B cell (primary cell): ENCODE data around the gene LENG1. TPM values are rescaled to one million over a fixed set of nuclear protein-coding genes. Genes with fewer than 3 reads are reported as not detected.

ENCODE experiments used
- ATAC-seq: fragments of 200-7000 bp; cut with Tn5 transposase; one replicate; pipeline ENCODE4 v1.10.0; 2021; ENCODE audit warnings: low read depth, mild to moderate bottlenecking, moderate number of reproducible peaks, moderate library complexity
- CTCF ChIA-PET: fragments of 350-600 bp; sonication (Branson Sonifier 250); formaldehyde crosslinking; loops from one replicate; lab custom pipeline; 2021; ENCODE audit warnings: antibody characterized with exemption, inconsistent platforms; lab: Charles Lee
- POLR2A ChIA-PET: fragments of 350-600 bp; sonication (Branson Sonifier 250); formaldehyde crosslinking; loops from one replicate; lab custom pipeline; 2021; ENCODE audit warnings: antibody characterized with exemption; lab: Charles Lee
- DNase-seq: peaks from one replicate; pipeline ENCODE4 v3.0.0; 2013
- H2AFZ ChIP-seq: 2 replicates; pipeline ENCODE4 v1.6.1; 2012; ENCODE audit warnings: mild to moderate bottlenecking, low read depth, low read length; ENCODE audit not compliant: insufficient read depth, poor library complexity, severe bottlenecking
- H3K27ac ChIP-seq, 2 donors: 1 replicate in 1 of 2; 2 replicates in 1 of 2; pipeline ENCODE4 v1.5.1; 2012 to 2013; ENCODE audit warnings: low read length in 2 of 2, mild to moderate bottlenecking in 2 of 2, moderate library complexity in 1 of 2
- H3K27me3 ChIP-seq, 4 experiments: fragments of 200-600 bp in 1 of 4; sonication (generic) in 1 of 4; replicated peaks in 1 of 4; 1 replicate in 2 of 4; 2 replicates in 2 of 4; pipeline versions ENCODE4 v1.6.1 to v1.7.0; 2013 to 2016; ENCODE audit warnings: low read length in 3 of 4, mild to moderate bottlenecking in 2 of 4, mixed read lengths in 1 of 4, moderate library complexity in 1 of 4; ENCODE audit not compliant: insufficient read depth in 4 of 4, control insufficient read depth in 3 of 4; ENCODE audit errors: control extremely low read depth in 1 of 4
- H3K36me3 ChIP-seq, 2 experiments: replicated peaks in 1 of 2; 1 replicate in 1 of 2; 2 replicates in 1 of 2; pipeline versions ENCODE4 v1.6.1 to v1.7.1; 2013; ENCODE audit warnings: low read length in 1 of 2; ENCODE audit not compliant: insufficient read depth in 2 of 2, control insufficient read depth in 1 of 2; ENCODE audit errors: control extremely low read depth in 1 of 2, extremely low read depth in 1 of 2
- H3K4me1 ChIP-seq, 2 donors: fragments of 200-600 bp in 1 of 2; sonication (generic) in 1 of 2; 1 replicate in 1 of 2; 2 replicates in 1 of 2; pipeline versions ENCODE4 v1.5.1 to v1.6.1; 2013 to 2017; ENCODE audit warnings: low read length in 2 of 2; ENCODE audit not compliant: control insufficient read depth in 2 of 2, insufficient read depth in 2 of 2
- H3K4me2 ChIP-seq: replicated peaks from 2 replicates; pipeline ENCODE3; 2012; ENCODE audit warnings: mild to moderate bottlenecking, low read depth, low read length; ENCODE audit not compliant: poor library complexity, severe bottlenecking
- H3K4me3 ChIP-seq, 5 experiments: fragments of 200-600 bp in 1 of 5; sonication (generic) in 1 of 5; 1 replicate in 3 of 5; 2 replicates in 2 of 5; pipeline versions ENCODE4 v1.5.1 to v1.7.0; 2011 to 2016; ENCODE audit warnings: low read length in 4 of 5, mild to moderate bottlenecking in 4 of 5, low read depth in 2 of 5, control low read depth in 1 of 5, moderate library complexity in 1 of 5; ENCODE audit not compliant: insufficient read depth in 1 of 5; ENCODE audit errors: control extremely low read depth in 1 of 5, extremely low read depth in 1 of 5
- H3K79me2 ChIP-seq: fragments of 200-600 bp; sonication (generic); one replicate; pipeline ENCODE4 v1.6.0; 2016; ENCODE audit warnings: low read length; ENCODE audit not compliant: control insufficient read depth, insufficient read depth
- H3K9ac ChIP-seq: fragments of 200-600 bp; sonication (generic); 2 replicates; pipeline ENCODE4 v1.6.1; 2017; ENCODE audit warnings: mild to moderate bottlenecking, low read length, moderate library complexity
- H3K9me3 ChIP-seq, 3 donors: one replicate each; pipeline versions ENCODE4 v1.6.1 to v1.7.1; 2013; ENCODE audit warnings: low read length in 2 of 3; ENCODE audit not compliant: control insufficient read depth in 2 of 3, insufficient read depth in 1 of 3; ENCODE audit errors: control extremely low read depth in 1 of 3
- H4K20me1 ChIP-seq: 2 replicates; pipeline ENCODE4 v1.6.0; 2012; ENCODE audit warnings: mild to moderate bottlenecking, low read length; ENCODE audit not compliant: insufficient read depth, control insufficient read depth, poor library complexity, severe bottlenecking
- H3K27ac Mint-ChIP-seq: one replicate; pipeline ENCODE4 v1.8.0; 2021; ENCODE audit warnings: mixed read lengths
- H3K27me3 Mint-ChIP-seq: one replicate; pipeline ENCODE4 v1.8.0; 2021; ENCODE audit warnings: mixed read lengths
- H3K4me1 Mint-ChIP-seq: one replicate; pipeline ENCODE4 v1.8.0; 2021; ENCODE audit warnings: mixed read lengths
- H3K4me3 Mint-ChIP-seq: one replicate; pipeline ENCODE4 v1.8.0; 2021; ENCODE audit warnings: mixed read lengths
- H3K9me3 Mint-ChIP-seq: one replicate; pipeline ENCODE4 v1.8.0; 2022; ENCODE audit warnings: mixed read lengths; ENCODE audit not compliant: insufficient read depth
- CTCF ChIP-seq: fragments of 200-600 bp; IDR thresholded peaks from one replicate; pipeline ENCODE4 v1.8.0; 2022; ENCODE audit warnings: antibody characterized with exemption, mild to moderate bottlenecking
- EZH2 ChIP-seq: IDR thresholded peaks from 2 replicates; pipeline ENCODE4 v1.6.1; 2012; ENCODE audit warnings: borderline replicate concordance, low read depth, mild to moderate bottlenecking, moderate library complexity, low read length; ENCODE audit not compliant: insufficient read depth, poor library complexity, severe bottlenecking
- WGBS: methylation state at CpG from one replicate; pipeline ENCODE4 v1.1.5; 2013; ENCODE audit warnings: missing lambda C conversion rate; ENCODE audit not compliant: insufficient coverage; 5-methylcytosine and 5-hydroxymethylcytosine counted together
- intact Hi-C: fragments of 100-400 bp; cut with micrococcal nuclease; formaldehyde crosslinking; loops from one replicate; pipeline ENCODE4 v1.10.0; 2022
- polyA plus RNA-seq: library from polyadenylated mRNA; depleted of rRNA; stranded (reverse); fragments of >200 nt; gene quantifications from 2 replicates; pipeline ENCODE4 v1.2.3, GENCODE V29; 2012
- total RNA-seq, 2 donors: library from RNA; stranded (reverse); fragments of 120-200 nt in 1 of 2; gene quantifications; 1 replicate in 1 of 2; 2 replicates in 1 of 2; pipeline versions ENCODE4 v1.2.3 to v1.2.4, GENCODE V29; 2013 to 2022

The LENG1 gene
- total and polyA plus RNA-seq, 2 donors (not counting 1 experiment from before 2014, with no cell fraction given): 9.2 to 16.5 TPM

DNA sequence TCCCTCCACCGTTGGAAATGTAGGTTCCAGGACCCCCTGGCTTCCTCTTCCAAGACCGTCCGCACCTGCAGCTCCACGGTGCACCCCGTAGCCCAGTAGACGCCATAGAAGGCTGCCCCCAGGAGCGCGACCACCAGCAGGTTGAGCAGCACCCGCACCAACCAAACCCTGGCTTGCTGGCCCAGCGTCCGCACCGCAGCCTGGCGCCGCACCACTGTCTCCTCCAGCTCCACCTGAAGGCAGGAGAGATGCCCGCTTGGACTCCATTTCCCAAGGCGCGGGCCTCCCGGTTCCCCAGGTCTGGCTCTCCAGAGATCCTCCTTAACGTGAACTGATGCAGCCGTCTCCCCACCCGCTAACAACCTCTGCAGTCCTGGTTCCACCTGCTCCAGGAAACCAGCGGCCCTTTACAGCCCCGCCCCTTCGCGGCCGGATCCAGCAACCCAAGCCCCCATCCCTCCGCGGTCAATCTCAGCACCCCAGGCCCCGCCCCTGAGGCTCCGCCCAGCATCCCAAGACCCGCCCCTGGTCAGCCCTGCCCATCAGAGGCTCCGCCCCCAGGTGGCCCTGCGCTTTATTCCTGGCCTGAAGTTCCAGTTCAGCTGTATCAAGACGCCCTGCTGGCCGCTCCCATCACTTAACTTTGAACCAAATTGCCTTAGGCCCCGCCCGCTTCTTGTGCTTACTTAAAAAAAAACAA lies 5.0 kb upstream of the LENG1 start:
- peak overlapping the region; percentile 16 for H2AFZ ChIP-seq
- intact Hi-C loops: no loop called here
- H3K4me3 ChIP-seq: no peak overlapping the region
- peaks cover 5% of the 10 kb centered on the region for H3K79me2 ChIP-seq
- DNase-seq (no peak), ATAC-seq (no peak)
- no peak overlapping the region for H3K27ac ChIP-seq
- H3K4me2 ChIP-seq: peak overlapping the region; percentile 34
- POLR2A ChIA-PET: interaction anchor here (0.6 to 2.2 kb wide), 3 partner anchors 25 to 154 kb away, joined by 3 to 8 read pairs (median 5); partner anchors contain the start of genes MBOAT7 and TSEN34
- no peak overlapping the region for H3K9ac ChIP-seq
- peaks cover 30 to 43% of the 10 kb centered on the region in 2 donors for H3K4me1 ChIP-seq
- no peaks in the 10 kb centered on the region for H4K20me1 ChIP-seq
- Mint-ChIP-seq H3K27me3 (peaks cover 20% of the 10 kb centered on the region), H3K4me3 (peak overlapping the region; percentile 10), H3K9me3 (no peaks in the 10 kb centered on the region), H3K4me1 (peaks cover 35% of the 10 kb centered on the region), H3K27ac (no peak overlapping the region)
- WGBS: 9% methylated on average over 35 of the region's 37 CpGs
- peaks cover 0 to 18% (median 0%) of the 10 kb centered on the region in 3 donors for H3K9me3 ChIP-seq
- H3K36me3 ChIP-seq: no peaks in the 10 kb centered on the region
- TF ChIP-seq EZH2 (no peak), CTCF (no peak)
- peaks cover 0 to 22% (median 13%) of the 10 kb centered on the region in 4 experiments for H3K27me3 ChIP-seq
- CTCF ChIA-PET: interaction anchor here (0.6 to 1.3 kb wide), 4 partner anchors 25 to 224 kb away, joined by 3 to 8 read pairs (median 3); partner anchors contain the start of gene MBOAT7

DNA sequence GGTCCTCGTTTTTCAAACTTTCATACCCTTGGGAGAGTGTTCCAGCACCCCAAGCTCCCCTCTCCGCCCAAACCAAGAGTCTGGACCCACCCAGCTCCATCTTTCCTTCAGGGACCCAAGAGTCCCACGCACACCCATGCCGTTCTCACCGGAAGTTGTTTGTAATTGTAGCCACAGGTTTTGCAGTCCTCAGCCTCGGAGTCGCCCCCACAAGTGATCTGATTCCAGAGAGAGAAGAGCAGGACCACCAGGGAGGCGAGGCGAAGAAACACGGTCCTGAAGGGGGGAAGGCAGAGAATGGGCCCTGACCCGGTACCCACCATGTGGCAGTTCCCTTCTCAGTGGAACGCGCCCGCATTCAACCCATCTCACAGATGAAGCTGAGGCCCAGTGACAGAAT lies 3.4 kb upstream of the LENG1 start:
- ATAC-seq: no peak
- no peaks in the 10 kb centered on the region for H3K9me3 Mint-ChIP-seq
- no peak for DNase-seq
- TF ChIP-seq EZH2: no peak
- no peak for TF ChIP-seq CTCF
- peaks cover 19% of the 10 kb centered on the region for H3K79me2 ChIP-seq
- H3K4me1 ChIP-seq: peaks cover 37 to 50% of the 10 kb centered on the region in 2 donors
- H4K20me1 ChIP-seq: peaks cover 12% of the 10 kb centered on the region
- H3K4me3 Mint-ChIP-seq: peak overlapping the region; percentile 36
- peak overlapping the region; percentile 56 for H3K9ac ChIP-seq
- peaks cover 0 to 7% of the 10 kb centered on the region in 2 experiments for H3K36me3 ChIP-seq
- peaks cover 20% of the 10 kb centered on the region for H3K27me3 Mint-ChIP-seq
- 61% methylated on average over 10 of the region's 14 CpGs for WGBS
- ChIA-PET POLR2A (interaction anchor here (0.6 to 2.2 kb wide), 3 partner anchors 25 to 164 kb away, joined by 3 to 8 read pairs (median 3); partner anchors contain the start of genes CNOT3 and MBOAT7), CTCF (interaction anchor here (1.3 kb wide), 1 partner anchor 103 kb away, joined by 3 read pairs; no protein-coding TSS in a partner anchor)
- H3K9me3 ChIP-seq: peaks cover 0 to 18% (median 0%) of the 10 kb centered on the region in 3 donors
- H3K27ac Mint-ChIP-seq: no peak overlapping the region
- no peak overlapping the region for H3K27ac ChIP-seq
- no peak overlapping the region for H2AFZ ChIP-seq
- H3K4me2 ChIP-seq: peak overlapping the region; percentile 76
- H3K4me3 ChIP-seq: peak overlapping the region in 3 of 5 experiments; percentile 47 to 53 (median 48)
- peaks cover 44% of the 10 kb centered on the region for H3K4me1 Mint-ChIP-seq
- H3K27me3 ChIP-seq: peaks cover 0 to 19% (median 11%) of the 10 kb centered on the region in 4 experiments
- intact Hi-C loops: loop anchor here (1.0 kb wide), 1 partner anchor 38 kb away; no protein-coding TSS in a partner anchor
